ENCODE measurements around the gene PARP9.

PARP9 gene

DNA sequence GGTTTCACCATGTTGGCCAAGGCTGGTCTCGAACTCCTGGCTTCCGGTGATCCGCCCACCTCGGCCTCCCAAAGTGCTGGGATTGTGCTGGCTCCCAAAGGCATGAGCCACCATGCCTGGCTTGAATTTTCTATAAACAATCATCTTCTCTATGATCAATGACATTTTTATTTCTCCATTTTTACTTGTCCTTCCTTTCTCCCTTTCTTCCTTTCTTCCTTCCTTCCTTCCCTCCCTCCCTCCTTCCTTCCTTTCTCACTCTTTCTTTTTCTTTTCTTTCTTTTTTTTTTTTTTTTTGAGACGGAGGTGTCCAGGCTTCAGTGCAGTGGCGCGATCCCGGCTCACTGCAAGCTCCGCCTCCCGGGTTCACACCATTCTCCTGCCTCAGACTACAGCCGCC is 40.8 kb downstream of the PARP9 start:
- no peaks in the 10 kb centered on the region for H3K9me2 ChIP-seq (ENCODE audit: low read depth, low read length)
- H3K4me3 ChIP-seq (ENCODE audit: low read depth, low read length, poor library complexity, severe bottlenecking): no peak overlapping the region
- H3K9ac ChIP-seq (ENCODE audit: low read length): no peak overlapping the region
- H3K27ac ChIP-seq (ENCODE audit: low read depth, low read length, poor library complexity, severe bottlenecking): no peak overlapping the region
- no peaks in the 10 kb centered on the region for H3K79me2 ChIP-seq (ENCODE audit: insufficient read depth, low read length)
- no peaks in the 10 kb centered on the region for H3K4me1 ChIP-seq (ENCODE audit: insufficient read depth, low read length, severe bottlenecking)
- no peaks in the 10 kb centered on the region for H3K36me3 ChIP-seq (ENCODE audit: insufficient read depth, low read length)
- no peaks in the 10 kb centered on the region for H3F3A ChIP-seq (ENCODE audit: insufficient read depth, low read length)
- no peak overlapping the region for H2AFZ ChIP-seq (ENCODE audit: low read length)
- no peaks in the 10 kb centered on the region for H3K9me3 ChIP-seq (ENCODE audit: low read length)
- H4K20me1 ChIP-seq (ENCODE audit: insufficient read depth, low read length): no peaks in the 10 kb centered on the region
- TF ChIP-seq EZH2 (IDR thresholded peaks at IDR 0.05; ENCODE audit: borderline replicate concordance, low read length): no peak
- TF ChIP-seq, protein P1, sequence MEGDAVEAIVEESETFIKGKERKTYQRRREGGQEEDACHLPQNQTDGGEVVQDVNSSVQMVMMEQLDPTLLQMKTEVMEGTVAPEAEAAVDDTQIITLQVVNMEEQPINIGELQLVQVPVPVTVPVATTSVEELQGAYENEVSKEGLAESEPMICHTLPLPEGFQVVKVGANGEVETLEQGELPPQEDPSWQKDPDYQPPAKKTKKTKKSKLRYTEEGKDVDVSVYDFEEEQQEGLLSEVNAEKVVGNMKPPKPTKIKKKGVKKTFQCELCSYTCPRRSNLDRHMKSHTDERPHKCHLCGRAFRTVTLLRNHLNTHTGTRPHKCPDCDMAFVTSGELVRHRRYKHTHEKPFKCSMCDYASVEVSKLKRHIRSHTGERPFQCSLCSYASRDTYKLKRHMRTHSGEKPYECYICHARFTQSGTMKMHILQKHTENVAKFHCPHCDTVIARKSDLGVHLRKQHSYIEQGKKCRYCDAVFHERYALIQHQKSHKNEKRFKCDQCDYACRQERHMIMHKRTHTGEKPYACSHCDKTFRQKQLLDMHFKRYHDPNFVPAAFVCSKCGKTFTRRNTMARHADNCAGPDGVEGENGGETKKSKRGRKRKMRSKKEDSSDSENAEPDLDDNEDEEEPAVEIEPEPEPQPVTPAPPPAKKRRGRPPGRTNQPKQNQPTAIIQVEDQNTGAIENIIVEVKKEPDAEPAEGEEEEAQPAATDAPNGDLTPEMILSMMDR (IDR thresholded peaks at IDR 0.05; ENCODE audit: low read length): no peak
- H3K27me3 ChIP-seq (ENCODE audit: insufficient read depth, low read length): no peaks in the 10 kb centered on the region
- no peak overlapping the region for H3K4me2 ChIP-seq (ENCODE audit: low read length)

DNA sequence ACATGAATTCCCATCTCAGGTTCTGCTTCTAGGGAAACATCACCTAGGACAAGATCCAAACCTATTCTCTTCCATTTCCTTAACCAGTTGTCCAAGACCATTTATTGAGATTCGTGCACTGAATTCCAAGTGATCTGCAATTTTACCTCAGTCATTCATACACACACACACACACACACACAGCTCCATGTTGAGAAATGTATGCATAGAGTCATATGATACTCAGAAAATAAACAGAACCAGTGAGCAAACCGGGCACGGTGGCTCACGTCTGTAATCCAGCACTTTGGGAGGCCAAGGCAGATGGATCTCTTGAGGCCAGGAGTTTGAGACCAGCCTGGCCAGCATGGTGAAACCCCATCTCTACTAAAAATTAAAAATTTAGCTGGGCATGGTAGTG is 43.2 kb downstream of the PARP9 start:
- no peaks in the 10 kb centered on the region for H4K20me1 ChIP-seq (ENCODE audit: insufficient read depth, low read length)
- no peak overlapping the region for H3K9ac ChIP-seq (ENCODE audit: low read length)
- H3K4me3 ChIP-seq (ENCODE audit: low read depth, low read length, poor library complexity, severe bottlenecking): no peak overlapping the region
- no peaks in the 10 kb centered on the region for H3K9me3 ChIP-seq (ENCODE audit: low read length)
- H3K36me3 ChIP-seq (ENCODE audit: insufficient read depth, low read length): no peaks in the 10 kb centered on the region
- no peak for TF ChIP-seq EZH2 (IDR thresholded peaks at IDR 0.05; ENCODE audit: borderline replicate concordance, low read length)
- H3K27me3 ChIP-seq (ENCODE audit: insufficient read depth, low read length): no peaks in the 10 kb centered on the region
- H3K4me1 ChIP-seq (ENCODE audit: insufficient read depth, low read length, severe bottlenecking): no peaks in the 10 kb centered on the region
- H3K79me2 ChIP-seq (ENCODE audit: insufficient read depth, low read length): no peaks in the 10 kb centered on the region
- H2AFZ ChIP-seq (ENCODE audit: low read length): no peak overlapping the region
- H3K27ac ChIP-seq (ENCODE audit: low read depth, low read length, poor library complexity, severe bottlenecking): no peak overlapping the region
- H3K4me2 ChIP-seq (ENCODE audit: low read length): no peak overlapping the region
- H3F3A ChIP-seq (ENCODE audit: insufficient read depth, low read length): no peaks in the 10 kb centered on the region
- no peaks in the 10 kb centered on the region for H3K9me2 ChIP-seq (ENCODE audit: low read depth, low read length)

DNA sequence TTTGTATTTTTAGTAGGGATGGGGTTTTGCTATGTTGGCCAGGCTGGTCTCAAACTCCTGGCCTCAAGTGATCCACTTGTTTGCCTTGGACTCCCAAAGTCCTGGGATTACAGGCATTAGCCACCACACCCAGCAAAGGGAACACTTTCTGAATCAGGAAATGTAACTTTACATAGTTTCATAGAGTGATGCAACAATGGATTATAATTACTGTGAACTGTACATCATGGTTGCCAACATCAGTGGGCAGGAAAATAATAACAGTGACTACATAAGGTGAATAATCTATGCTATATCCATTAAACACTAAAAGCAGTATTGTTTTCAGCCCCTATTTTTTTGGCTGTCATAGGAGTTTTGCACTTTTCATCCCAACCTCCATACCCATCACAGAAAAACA is 44.4 kb downstream of the PARP9 start:
- Histone ChIP-seq H3K36me3 (ENCODE audit: insufficient read depth, low read length) (no peaks in the 10 kb centered on the region), H3K27me3 (ENCODE audit: insufficient read depth, low read length) (no peaks in the 10 kb centered on the region), H3K79me2 (ENCODE audit: insufficient read depth, low read length) (no peaks in the 10 kb centered on the region), H3K9ac (ENCODE audit: low read length) (no peak overlapping the region), H3K9me2 (ENCODE audit: low read depth, low read length) (no peaks in the 10 kb centered on the region), H3F3A (ENCODE audit: insufficient read depth, low read length) (no peaks in the 10 kb centered on the region), H3K4me3 (ENCODE audit: low read depth, low read length, poor library complexity, severe bottlenecking) (no peak overlapping the region), H3K9me3 (ENCODE audit: low read length) (no peaks in the 10 kb centered on the region), H3K4me1 (ENCODE audit: insufficient read depth, low read length, severe bottlenecking) (peaks cover 5% of the 10 kb centered on the region), H4K20me1 (ENCODE audit: insufficient read depth, low read length) (no peaks in the 10 kb centered on the region), H3K4me2 (ENCODE audit: low read length) (no peak overlapping the region), H3K27ac (ENCODE audit: low read depth, low read length, poor library complexity, severe bottlenecking) (no peak overlapping the region), H2AFZ (ENCODE audit: low read length) (no peak overlapping the region)
- no peak for TF ChIP-seq EZH2 (IDR thresholded peaks at IDR 0.05; ENCODE audit: borderline replicate concordance, low read length)
- TF ChIP-seq, protein P1 (IDR thresholded peaks at IDR 0.05; ENCODE audit: low read length): no peak

DNA sequence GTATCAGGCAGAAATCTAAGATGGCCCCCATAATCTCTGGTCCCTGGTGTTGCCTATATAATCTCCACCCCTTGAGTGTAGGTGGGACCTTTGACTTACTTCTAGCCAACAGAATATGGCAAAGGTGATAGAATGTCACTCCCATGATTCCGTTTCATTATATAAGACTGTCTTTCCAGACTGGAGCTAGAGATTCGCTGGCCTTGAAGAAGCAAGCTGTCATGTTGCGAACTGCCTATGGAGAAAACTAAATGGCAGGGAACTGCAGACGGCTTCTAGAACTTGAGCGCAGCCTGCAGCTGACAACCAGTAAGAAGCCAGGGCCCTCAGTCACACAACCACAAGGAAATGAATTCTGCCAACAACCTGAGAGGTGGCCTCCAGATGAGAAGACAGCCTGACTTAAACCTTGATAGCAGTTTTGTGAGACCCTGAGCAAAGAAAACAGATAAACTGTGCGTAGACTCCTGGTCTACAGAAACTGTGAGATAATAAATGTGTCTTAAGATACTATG is 47.2 kb downstream of the PARP9 start:
- Histone ChIP-seq H3K9me3 (ENCODE audit: low read length) (no peaks in the 10 kb centered on the region), H3K9me2 (ENCODE audit: low read depth, low read length) (no peaks in the 10 kb centered on the region), H3K4me2 (ENCODE audit: low read length) (no peak overlapping the region), H3K27ac (ENCODE audit: low read depth, low read length, poor library complexity, severe bottlenecking) (no peak overlapping the region), H3F3A (ENCODE audit: insufficient read depth, low read length) (no peaks in the 10 kb centered on the region), H3K4me1 (ENCODE audit: insufficient read depth, low read length, severe bottlenecking) (peaks cover 23% of the 10 kb centered on the region), H3K27me3 (ENCODE audit: insufficient read depth, low read length) (no peaks in the 10 kb centered on the region), H3K79me2 (ENCODE audit: insufficient read depth, low read length) (peaks cover 21% of the 10 kb centered on the region), H3K36me3 (ENCODE audit: insufficient read depth, low read length) (no peaks in the 10 kb centered on the region), H3K4me3 (ENCODE audit: low read depth, low read length, poor library complexity, severe bottlenecking) (no peak overlapping the region), H2AFZ (ENCODE audit: low read length) (no peak overlapping the region), H3K9ac (ENCODE audit: low read length) (no peak overlapping the region), H4K20me1 (ENCODE audit: insufficient read depth, low read length) (peaks cover 6% of the 10 kb centered on the region; the same call in 1 of the 2 replicates)
- TF ChIP-seq, protein P1 (IDR thresholded peaks at IDR 0.05; ENCODE audit: low read length): no peak
- TF ChIP-seq EZH2 (IDR thresholded peaks at IDR 0.05; ENCODE audit: borderline replicate concordance, low read length): no peak

All from OCI-LY1 (cell line).